Mammary epithelial cell (primary cell): ENCODE data around the gene MARCHF10.

Experiments
- CTCF ChIP-seq, 2 donors: IDR thresholded peaks in 1 of 2; conservative IDR thresholded peaks in 1 of 2; 2 replicates each; pipeline ENCODE4 v1.5.1; 2011 to 2012; ENCODE audit warnings: inconsistent platforms in 2 of 2, low read length in 2 of 2, mild to moderate bottlenecking in 2 of 2, control low read depth in 1 of 2, low read depth in 1 of 2; ENCODE audit not compliant: insufficient read depth in 1 of 2; ENCODE audit errors: extremely low read depth in 1 of 2
- EZH2 ChIP-seq: IDR thresholded peaks from 2 replicates; pipeline ENCODE4 v1.6.1; 2012; ENCODE audit warnings: low read length, inconsistent platforms, borderline replicate concordance

- TF ChIP-seq CTCF (conservative IDR thresholded peaks at IDR 0.05 in 1 of 2, IDR thresholded peaks at IDR 0.05 in 1 of 2; ENCODE audit: extremely low read depth in 1 of 2, insufficient read depth in 1 of 2, low read depth in 1 of 2, low read length in 2 of 2) (no peak), EZH2 (no peak)
These were observed 92.2 kb downstream of the MARCHF10 start for GRCh38 chr17:62715882-62716390.
